Stimulated activated CD4-positive, alpha-beta T cell treated with anti-CD3 and anti-CD28 coated beads, Interleukin-4, amount 100 ng/mL, for 24 hours (primary cell): ENCODE results near the gene PYDC1.
"Not testable (repeated sequence)": the region's sequence is repeated elsewhere in the genome, so short reads cannot be mapped to it uniquely, and the experiment has no call there.

Experiments used
- DNase-seq: peaks from one replicate; pipeline ENCODE4 v3.0.0-alpha.2; 2020

The PYDC1 gene

GRCh38 chr16:31177136-31177535, 39.8 kb downstream of the PYDC1 start:
- peak; percentile 38 for DNase-seq

GRCh38 chr16:31170048-31170447, 46.9 kb downstream of the PYDC1 start:
- not testable (repeated sequence) for DNase-seq

- no peak for DNase-seq
Observed at GRCh38 chr16:31168848-31169247, 48.1 kb downstream of the PYDC1 start.

- DNase-seq, result no peak
Observed at GRCh38 chr16:31167315-31167714, 49.6 kb downstream of the PYDC1 start.
